ENCODE results near the gene SRGAP1. TPM values are rescaled to one million over a fixed set of nuclear protein-coding genes. Genes with fewer than 3 reads are reported as not detected.

SRGAP1 gene
- total and polyA plus RNA-seq, 9 of the 15 experiments (the other 6 are each of a cell fraction or from before 2014, with no cell fraction given) = 0.01 to 0.13 (median 0.04) TPM; not detected in 3

DNA sequence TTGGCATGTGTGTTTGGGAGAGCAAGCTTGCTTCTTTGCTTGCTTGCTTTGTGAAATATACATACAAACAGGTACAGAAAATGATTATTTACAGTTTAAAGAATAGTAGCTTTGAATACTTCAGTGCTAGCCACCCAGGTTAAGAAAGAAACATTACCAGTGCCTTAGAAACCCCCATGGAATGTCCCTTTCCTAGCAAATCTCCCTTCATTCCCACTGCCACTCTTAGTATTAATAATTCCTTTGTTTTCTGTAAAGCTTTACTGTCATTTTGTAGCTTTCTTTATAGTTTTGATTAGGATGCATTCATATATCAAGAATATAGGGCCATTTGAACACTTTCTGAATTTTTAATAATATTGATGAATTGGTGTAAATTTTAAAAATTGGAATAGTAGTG lies 9.5 kb downstream of the SRGAP1 start (continued):
- TF ChIP-seq, protein P1, sequence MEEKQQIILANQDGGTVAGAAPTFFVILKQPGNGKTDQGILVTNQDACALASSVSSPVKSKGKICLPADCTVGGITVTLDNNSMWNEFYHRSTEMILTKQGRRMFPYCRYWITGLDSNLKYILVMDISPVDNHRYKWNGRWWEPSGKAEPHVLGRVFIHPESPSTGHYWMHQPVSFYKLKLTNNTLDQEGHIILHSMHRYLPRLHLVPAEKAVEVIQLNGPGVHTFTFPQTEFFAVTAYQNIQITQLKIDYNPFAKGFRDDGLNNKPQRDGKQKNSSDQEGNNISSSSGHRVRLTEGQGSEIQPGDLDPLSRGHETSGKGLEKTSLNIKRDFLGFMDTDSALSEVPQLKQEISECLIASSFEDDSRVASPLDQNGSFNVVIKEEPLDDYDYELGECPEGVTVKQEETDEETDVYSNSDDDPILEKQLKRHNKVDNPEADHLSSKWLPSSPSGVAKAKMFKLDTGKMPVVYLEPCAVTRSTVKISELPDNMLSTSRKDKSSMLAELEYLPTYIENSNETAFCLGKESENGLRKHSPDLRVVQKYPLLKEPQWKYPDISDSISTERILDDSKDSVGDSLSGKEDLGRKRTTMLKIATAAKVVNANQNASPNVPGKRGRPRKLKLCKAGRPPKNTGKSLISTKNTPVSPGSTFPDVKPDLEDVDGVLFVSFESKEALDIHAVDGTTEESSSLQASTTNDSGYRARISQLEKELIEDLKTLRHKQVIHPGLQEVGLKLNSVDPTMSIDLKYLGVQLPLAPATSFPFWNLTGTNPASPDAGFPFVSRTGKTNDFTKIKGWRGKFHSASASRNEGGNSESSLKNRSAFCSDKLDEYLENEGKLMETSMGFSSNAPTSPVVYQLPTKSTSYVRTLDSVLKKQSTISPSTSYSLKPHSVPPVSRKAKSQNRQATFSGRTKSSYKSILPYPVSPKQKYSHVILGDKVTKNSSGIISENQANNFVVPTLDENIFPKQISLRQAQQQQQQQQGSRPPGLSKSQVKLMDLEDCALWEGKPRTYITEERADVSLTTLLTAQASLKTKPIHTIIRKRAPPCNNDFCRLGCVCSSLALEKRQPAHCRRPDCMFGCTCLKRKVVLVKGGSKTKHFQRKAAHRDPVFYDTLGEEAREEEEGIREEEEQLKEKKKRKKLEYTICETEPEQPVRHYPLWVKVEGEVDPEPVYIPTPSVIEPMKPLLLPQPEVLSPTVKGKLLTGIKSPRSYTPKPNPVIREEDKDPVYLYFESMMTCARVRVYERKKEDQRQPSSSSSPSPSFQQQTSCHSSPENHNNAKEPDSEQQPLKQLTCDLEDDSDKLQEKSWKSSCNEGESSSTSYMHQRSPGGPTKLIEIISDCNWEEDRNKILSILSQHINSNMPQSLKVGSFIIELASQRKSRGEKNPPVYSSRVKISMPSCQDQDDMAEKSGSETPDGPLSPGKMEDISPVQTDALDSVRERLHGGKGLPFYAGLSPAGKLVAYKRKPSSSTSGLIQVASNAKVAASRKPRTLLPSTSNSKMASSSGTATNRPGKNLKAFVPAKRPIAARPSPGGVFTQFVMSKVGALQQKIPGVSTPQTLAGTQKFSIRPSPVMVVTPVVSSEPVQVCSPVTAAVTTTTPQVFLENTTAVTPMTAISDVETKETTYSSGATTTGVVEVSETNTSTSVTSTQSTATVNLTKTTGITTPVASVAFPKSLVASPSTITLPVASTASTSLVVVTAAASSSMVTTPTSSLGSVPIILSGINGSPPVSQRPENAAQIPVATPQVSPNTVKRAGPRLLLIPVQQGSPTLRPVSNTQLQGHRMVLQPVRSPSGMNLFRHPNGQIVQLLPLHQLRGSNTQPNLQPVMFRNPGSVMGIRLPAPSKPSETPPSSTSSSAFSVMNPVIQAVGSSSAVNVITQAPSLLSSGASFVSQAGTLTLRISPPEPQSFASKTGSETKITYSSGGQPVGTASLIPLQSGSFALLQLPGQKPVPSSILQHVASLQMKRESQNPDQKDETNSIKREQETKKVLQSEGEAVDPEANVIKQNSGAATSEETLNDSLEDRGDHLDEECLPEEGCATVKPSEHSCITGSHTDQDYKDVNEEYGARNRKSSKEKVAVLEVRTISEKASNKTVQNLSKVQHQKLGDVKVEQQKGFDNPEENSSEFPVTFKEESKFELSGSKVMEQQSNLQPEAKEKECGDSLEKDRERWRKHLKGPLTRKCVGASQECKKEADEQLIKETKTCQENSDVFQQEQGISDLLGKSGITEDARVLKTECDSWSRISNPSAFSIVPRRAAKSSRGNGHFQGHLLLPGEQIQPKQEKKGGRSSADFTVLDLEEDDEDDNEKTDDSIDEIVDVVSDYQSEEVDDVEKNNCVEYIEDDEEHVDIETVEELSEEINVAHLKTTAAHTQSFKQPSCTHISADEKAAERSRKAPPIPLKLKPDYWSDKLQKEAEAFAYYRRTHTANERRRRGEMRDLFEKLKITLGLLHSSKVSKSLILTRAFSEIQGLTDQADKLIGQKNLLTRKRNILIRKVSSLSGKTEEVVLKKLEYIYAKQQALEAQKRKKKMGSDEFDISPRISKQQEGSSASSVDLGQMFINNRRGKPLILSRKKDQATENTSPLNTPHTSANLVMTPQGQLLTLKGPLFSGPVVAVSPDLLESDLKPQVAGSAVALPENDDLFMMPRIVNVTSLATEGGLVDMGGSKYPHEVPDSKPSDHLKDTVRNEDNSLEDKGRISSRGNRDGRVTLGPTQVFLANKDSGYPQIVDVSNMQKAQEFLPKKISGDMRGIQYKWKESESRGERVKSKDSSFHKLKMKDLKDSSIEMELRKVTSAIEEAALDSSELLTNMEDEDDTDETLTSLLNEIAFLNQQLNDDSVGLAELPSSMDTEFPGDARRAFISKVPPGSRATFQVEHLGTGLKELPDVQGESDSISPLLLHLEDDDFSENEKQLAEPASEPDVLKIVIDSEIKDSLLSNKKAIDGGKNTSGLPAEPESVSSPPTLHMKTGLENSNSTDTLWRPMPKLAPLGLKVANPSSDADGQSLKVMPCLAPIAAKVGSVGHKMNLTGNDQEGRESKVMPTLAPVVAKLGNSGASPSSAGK (IDR thresholded peaks at IDR 0.05) = no peak
- TF ChIP-seq ZNF197 (CRISPR knock-in tag; IDR thresholded peaks at IDR 0.05; ENCODE audit: low read depth) = no peak

Data from K562 (cell line).